Activated CD8-positive, alpha-beta memory T cell treated with anti-CD3 and anti-CD28 coated beads, Interleukin-2, amount 10 ng/mL, durations not matched to agents 7 days and 5 days (primary cell): Measurements from ENCODE around the gene S100A3. TPM values are rescaled to one million over a fixed set of nuclear protein-coding genes. Genes with fewer than 3 reads are reported as not detected.
"Not testable (repeated sequence)": the region's sequence is repeated elsewhere in the genome, so short reads cannot be mapped to it uniquely, and the experiment has no call there.

Experiments
- ATAC-seq: fragments of 150-1000 bp; cut with Tn5 transposase; one replicate; pipeline ENCODE4 v1.10.0; 2021; ENCODE audit warnings: moderate library complexity
- CTCF ChIA-PET: fragments of 350-600 bp; sonication (Branson Sonifier 250); formaldehyde crosslinking; loops from one replicate; lab custom pipeline; 2021; ENCODE audit warnings: antibody characterized with exemption; lab: Charles Lee
- DNase-seq: peaks from one replicate; pipeline ENCODE4 v3.0.0-alpha.2; 2020
- H3K27ac Mint-ChIP-seq: one replicate; pipeline ENCODE4 v1.8.0; 2021; ENCODE audit warnings: mild to moderate bottlenecking, mixed read lengths
- H3K27me3 Mint-ChIP-seq: one replicate; pipeline ENCODE4 v1.8.0; 2021; ENCODE audit warnings: mixed read lengths
- H3K36me3 Mint-ChIP-seq: one replicate; pipeline ENCODE4 v1.8.0; 2021; ENCODE audit warnings: mild to moderate bottlenecking, mixed read lengths
- H3K4me1 Mint-ChIP-seq: one replicate; pipeline ENCODE4 v1.8.0; 2021; ENCODE audit warnings: mixed read lengths
- H3K4me3 Mint-ChIP-seq: one replicate; pipeline ENCODE4 v1.8.0; 2021; ENCODE audit warnings: mild to moderate bottlenecking, moderate library complexity, mixed read lengths
- H3K9me3 Mint-ChIP-seq: one replicate; pipeline ENCODE4 v1.8.0; 2022; ENCODE audit warnings: low read depth, mixed read lengths
- total RNA-seq, 2 experiments: library from RNA; stranded (reverse); gene quantifications; one replicate each; pipeline ENCODE4 v1.2.3, GENCODE V29; 2021

Gene S100A3
- total RNA-seq, 2 experiments from 2014 or later, result not detected

DNA sequence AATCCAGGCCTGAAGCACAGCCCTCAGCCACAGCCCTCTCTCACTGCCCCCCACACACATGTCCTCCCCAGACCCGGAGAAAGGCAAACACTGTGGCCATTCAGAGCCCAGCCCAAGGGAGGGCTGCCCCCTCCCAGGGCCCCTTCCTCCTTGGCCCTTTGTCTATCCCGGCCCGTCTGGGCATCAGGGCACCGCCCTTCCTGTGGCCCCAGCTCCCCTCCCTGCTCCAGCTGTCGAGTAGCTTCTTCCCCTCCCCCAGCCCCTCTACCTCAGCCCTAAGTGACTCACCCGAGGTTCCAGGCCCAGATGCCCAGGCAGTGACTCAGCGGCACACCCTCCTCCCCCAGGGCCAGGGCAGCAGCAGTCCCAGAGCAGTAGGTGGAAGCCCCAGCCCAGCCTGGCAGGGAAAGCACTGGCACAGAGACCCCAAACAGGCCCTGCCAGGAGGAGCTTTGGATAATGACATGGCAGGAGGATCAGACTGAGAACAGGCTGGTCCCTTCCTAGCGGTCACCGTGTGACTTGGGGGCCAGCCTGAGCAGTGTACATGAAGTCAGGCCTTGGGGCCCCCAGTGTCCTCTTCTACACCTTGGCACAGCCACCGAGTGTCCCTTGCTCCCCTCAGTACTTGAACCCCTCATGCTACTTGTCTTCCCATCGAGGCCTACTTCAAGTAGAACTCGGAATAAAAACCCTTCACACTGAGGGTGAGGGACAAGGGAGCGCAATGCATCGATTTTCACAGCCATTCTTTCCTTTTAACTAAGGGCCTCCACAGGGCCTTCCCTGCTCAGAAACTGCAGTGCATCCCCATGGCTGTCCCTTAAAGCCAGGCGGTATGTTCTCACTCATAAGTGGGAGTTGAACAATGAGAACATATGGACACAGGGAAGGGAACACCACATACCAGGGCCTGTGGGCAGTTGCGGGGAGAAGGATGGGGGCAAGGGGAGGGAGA is 17.6 kb upstream of the S100A3 start:
- H3K27me3 Mint-ChIP-seq, result peaks cover 5% of the 10 kb centered on the region
- peak; percentile 93 for DNase-seq
- H3K4me1 Mint-ChIP-seq, result peaks cover 41% of the 10 kb centered on the region
- peak overlapping the region; percentile 17 for H3K4me3 Mint-ChIP-seq
- CTCF ChIA-PET, result interaction anchor here (0.6 to 4.1 kb wide), 14 partner anchors 10 to 72 kb away, joined by 3 to 41 read pairs (median 4); partner anchors contain the start of genes CHTOP, S100A3, S100A4 and S100A5
- no peaks in the 10 kb centered on the region for H3K36me3 Mint-ChIP-seq
- peak; percentile 94 for ATAC-seq
- no peaks in the 10 kb centered on the region for H3K9me3 Mint-ChIP-seq
- H3K27ac Mint-ChIP-seq, result peak overlapping the region; percentile 98

DNA sequence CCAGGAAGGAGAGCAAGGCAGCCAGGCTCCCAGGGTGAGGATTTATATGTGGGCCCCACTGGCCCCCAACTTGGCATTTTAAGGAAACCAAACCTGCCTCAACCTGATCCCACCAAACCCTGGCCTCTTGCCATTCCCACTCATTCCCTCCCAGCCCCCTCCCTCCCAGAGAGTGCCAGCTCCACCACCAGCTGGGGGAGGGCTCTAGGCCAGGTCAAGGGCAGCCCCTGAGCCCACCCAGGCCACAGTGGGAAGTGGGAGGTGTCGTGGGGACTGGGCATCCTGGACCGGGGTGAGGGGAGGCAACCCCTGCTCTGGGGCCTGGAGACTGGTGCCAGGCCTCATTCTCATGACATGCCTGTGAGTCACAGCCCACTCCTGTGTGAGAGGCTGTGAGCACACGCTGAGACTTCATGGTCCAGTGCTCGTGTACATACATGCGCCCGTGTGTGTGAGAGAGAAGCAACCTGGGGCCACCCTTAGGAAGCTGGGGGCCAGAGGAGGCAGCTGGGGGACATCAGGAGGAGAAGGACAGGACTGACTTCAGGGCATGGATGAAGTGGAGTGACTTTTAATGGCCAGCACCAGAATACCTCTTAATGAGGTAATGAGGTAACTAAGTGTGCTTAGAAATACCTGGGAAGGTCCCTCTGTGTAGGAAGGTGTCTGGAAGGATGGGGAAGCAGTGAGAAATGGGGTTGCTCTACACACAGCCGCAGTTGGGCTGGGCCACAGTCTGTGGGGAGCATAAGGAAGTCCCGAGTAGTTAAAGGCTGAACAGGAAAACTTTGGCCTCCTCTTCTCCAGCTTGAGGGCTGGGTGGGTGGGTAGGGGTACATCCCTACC is 16.7 kb upstream of the S100A3 start, which contains the start of gene S100A2:
Gene S100A2 (minus strand): TSS at position 316 of the 846 bp plus-strand sequence. CDS start 1,967 bp downstream, outside the sequence.
- Mint-ChIP-seq H3K36me3 (no peaks in the 10 kb centered on the region), H3K4me1 (peaks cover 38% of the 10 kb centered on the region), H3K4me3 (peak within 1 kb of the TSS; percentile 17), H3K27ac (peak within 1 kb of the TSS; percentile 98), H3K27me3 (peaks cover 5% of the 10 kb centered on the region), H3K9me3 (no peaks in the 10 kb centered on the region)
- ATAC-seq (peak; percentile 31), DNase-seq (peak; percentile 52)
- CTCF ChIA-PET, result interaction anchor here (0.6 to 4.1 kb wide), 15 partner anchors 9 to 71 kb away, joined by 3 to 41 read pairs (median 4); partner anchors contain the start of genes CHTOP, S100A3, S100A4 and S100A5

DNA sequence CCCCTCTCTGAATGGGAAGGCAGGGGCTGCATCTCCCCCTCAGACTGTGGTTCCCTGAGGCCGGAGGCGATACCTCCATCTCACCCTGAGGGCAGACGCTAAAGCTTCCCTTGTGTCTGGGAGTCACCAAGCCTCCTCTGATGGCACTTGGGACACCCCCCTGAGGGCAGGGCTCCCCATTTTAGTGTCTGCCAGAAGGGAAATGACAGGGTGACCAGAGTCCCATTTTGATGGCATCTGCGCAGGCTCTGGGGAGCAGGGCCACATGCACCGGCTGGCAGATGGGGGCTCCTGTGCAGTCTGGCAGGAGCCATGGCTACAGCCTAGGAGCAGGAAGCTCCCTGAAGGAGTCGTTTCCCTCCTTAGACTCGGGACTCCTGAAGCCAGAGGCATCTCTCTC is 14.9 kb upstream of the S100A3 start:
- Mint-ChIP-seq H3K4me3 (no peak overlapping the region), H3K36me3 (no peaks in the 10 kb centered on the region), H3K27me3 (no peaks in the 10 kb centered on the region), H3K4me1 (peaks cover 35% of the 10 kb centered on the region), H3K9me3 (no peaks in the 10 kb centered on the region), H3K27ac (no peak overlapping the region)
- CTCF ChIA-PET, result interaction anchor here (1.3 to 4.1 kb wide), 6 partner anchors 8 to 71 kb away, joined by 4 to 38 read pairs (median 6); partner anchors contain the start of genes CHTOP and S100A4
- DNase-seq (no peak), ATAC-seq (no peak)

DNA sequence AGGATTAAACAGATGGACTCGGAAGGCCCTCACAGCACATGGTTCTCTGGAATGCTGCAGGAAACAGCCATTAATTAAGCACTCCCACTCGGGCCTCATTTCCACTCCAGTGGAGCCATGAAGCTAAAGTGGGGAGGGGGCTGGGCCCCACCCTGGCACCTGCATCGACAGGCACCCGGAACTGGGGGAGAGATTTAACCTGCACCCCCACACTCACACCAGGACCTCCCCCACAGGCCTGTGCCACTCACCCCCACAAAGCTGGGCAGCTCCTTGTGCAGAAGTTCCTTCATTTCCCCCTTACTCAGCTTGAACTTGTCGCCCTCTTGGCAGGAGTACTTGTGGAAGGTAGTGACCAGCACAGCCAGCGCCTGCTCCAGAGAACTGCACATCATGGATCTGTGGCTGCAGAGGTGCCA is 14.4 kb upstream of the S100A3 start:
- no peak for ATAC-seq
- Mint-ChIP-seq H3K27ac (no peak overlapping the region), H3K27me3 (no peaks in the 10 kb centered on the region), H3K9me3 (no peaks in the 10 kb centered on the region), H3K4me1 (peaks cover 31% of the 10 kb centered on the region), H3K4me3 (no peak overlapping the region), H3K36me3 (no peaks in the 10 kb centered on the region)
- no peak for DNase-seq
- CTCF ChIA-PET, result interaction anchor here (1.3 to 4.1 kb wide), 5 partner anchors 9 to 53 kb away, joined by 4 to 38 read pairs (median 7); partner anchors contain the start of gene S100A4

DNA sequence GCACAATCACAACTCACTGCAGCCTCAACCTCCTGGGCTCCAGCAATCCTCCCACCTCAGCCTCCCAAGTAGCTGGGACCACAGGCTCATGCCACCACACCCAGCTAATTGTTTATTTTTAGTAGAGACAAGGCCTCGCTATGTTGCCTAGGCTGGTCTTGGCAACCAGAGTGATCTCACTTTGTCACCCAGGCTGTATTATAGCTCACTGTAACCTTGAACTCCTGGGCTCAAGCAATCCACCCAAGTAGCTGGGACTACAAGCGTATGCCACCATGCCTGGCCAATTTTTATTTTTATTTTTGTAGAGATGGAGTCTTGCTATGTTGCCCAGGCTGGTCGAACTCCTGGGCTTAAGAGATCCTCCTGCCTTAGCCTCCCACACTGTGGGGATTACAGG is 13.0 kb upstream of the S100A3 start:
- H3K27me3 Mint-ChIP-seq, H3K9me3 Mint-ChIP-seq, H3K4me3 Mint-ChIP-seq, H3K27ac Mint-ChIP-seq, DNase-seq, H3K36me3 Mint-ChIP-seq, ATAC-seq: not testable (repeated sequence)
- CTCF ChIA-PET, result interaction anchor here (0.8 to 3.0 kb wide), 5 partner anchors 17 to 53 kb away, joined by 3 to 15 read pairs (median 3); no protein-coding TSS in a partner anchor
- H3K4me1 Mint-ChIP-seq, result peaks cover 17% of the 10 kb centered on the region

DNA sequence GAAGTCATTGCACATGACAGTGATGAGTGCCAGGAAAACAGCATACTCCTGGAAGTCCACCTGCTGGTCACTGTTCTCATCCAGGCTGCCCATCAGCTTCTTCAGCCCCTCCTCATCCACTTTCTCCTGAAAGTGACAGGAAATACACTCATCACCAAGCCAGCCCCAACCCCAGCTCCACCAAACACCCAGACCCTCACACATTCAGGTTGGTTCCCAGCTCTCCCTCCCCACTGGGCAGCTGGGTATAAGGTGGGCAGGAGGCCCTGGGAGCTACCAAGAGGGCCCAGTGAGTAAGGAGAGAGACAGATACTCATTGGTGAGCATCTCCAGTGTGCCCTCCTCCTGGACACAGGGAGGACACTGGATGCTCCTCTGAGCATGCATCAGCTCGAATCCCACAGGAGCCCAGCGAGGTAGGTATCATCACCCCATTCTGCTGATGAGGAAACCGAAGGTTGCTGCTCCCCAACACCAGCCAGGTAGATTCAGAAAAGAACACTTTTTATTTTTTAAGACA is 12.5 kb upstream of the S100A3 start:
- Mint-ChIP-seq H3K36me3 (no peaks in the 10 kb centered on the region), H3K27ac (no peak overlapping the region)
- ATAC-seq, result no peak

DNA sequence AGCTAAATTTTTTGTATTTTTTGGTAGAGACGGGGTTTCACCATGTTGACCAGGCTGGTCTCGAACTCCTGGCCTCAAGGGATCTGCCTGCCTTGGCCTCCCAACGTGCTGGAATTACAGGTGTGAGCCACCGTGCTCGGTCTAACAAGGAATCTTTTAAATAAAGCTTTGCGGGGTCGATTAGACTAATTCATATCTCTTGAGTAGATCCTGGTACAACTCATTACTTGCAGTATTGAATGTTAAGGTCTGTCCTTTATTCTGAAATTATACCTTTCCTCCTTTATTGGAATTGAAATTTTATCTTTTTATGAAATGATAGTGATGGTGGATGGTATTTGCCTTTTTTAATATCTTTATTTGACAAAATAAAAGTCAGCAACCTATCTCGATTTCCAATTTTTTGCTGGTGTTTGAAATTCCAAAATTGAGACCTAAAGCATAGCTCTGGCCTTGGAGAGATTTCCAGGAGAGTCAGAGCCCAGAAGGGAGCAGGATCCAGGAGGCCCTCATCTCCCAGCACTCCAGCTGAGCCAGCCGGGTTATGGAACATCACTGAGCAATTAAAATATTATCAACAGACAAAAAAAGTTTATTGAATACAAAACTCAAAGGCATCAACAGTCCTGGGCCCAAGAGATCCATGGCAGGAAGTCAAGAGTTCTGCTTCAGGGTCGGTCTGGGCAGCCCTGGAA is 11.9 kb upstream of the S100A3 start:
- Mint-ChIP-seq H3K4me3 (no peak overlapping the region), H3K27me3 (no peaks in the 10 kb centered on the region), H3K36me3 (no peaks in the 10 kb centered on the region), H3K27ac (no peak overlapping the region), H3K4me1 (peaks cover 8% of the 10 kb centered on the region), H3K9me3 (no peaks in the 10 kb centered on the region)
- DNase-seq, result no peak
- CTCF ChIA-PET, result interaction anchor here (0.7 to 3.0 kb wide), 5 partner anchors 9 to 28 kb away, joined by 3 to 15 read pairs (median 4); no protein-coding TSS in a partner anchor
- no peak for ATAC-seq

More for the DNA sequence above, 12.5 kb upstream of the S100A3 start:
- H3K27me3 Mint-ChIP-seq, result no peaks in the 10 kb centered on the region
- CTCF ChIA-PET, result interaction anchor here (1.1 to 3.0 kb wide), 3 partner anchors 17 to 50 kb away, joined by 3 to 15 read pairs (median 4); no protein-coding TSS in a partner anchor
- peaks cover 12% of the 10 kb centered on the region for H3K4me1 Mint-ChIP-seq
- no peaks in the 10 kb centered on the region for H3K9me3 Mint-ChIP-seq
- no peak overlapping the region for H3K4me3 Mint-ChIP-seq
- no peak for DNase-seq

DNA sequence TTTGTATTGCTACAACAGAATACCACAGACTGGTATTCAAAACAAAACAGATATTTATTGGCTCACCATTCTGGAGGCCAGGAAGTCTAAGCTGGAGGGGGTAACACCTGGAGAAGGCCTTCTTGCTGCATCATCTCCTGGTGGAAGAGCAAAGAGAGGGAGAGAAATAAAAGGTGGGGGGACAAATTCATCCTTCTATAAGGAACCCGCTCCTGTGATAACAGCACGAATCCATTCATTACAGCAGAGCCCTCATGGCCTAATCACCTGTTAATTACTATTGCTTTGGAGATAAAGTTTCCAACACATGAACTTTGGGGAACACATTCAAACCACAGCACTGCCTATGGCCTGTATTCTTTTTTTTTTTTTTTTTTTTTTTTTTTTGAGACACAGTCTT is 11.2 kb upstream of the S100A3 start:
- Mint-ChIP-seq H3K27ac (no peak overlapping the region), H3K4me3 (no peak overlapping the region), H3K9me3 (no peaks in the 10 kb centered on the region), H3K4me1 (peaks cover under 1% of the 10 kb centered on the region), H3K27me3 (no peaks in the 10 kb centered on the region), H3K36me3 (no peaks in the 10 kb centered on the region)
- CTCF ChIA-PET, result interaction anchor here (0.7 to 3.0 kb wide), 5 partner anchors 9 to 27 kb away, joined by 3 to 15 read pairs (median 5); no protein-coding TSS in a partner anchor
- no peak for DNase-seq
- no peak for ATAC-seq

DNA sequence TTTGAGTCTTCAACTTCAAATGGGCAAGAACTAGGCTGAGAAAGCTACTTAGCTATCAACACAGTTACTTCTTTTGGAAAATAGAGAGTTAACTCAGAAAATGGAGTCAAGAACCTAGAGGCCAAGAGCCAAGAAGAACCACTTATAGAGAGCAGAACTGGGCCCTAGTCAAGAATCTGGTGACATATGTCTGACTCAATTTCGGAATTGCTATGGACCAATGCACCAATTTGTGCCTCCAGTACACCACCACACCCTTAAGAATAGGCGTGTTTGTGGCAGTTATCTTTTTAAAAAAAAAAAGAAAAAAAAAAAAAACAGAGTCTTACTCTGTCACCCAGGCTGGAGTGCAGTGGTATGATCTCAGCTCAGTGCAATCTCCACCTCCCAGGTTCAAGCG is 8.8 kb upstream of the S100A3 start:
- H3K4me1 Mint-ChIP-seq, result peaks cover 3% of the 10 kb centered on the region
- ATAC-seq, result no peak
- H3K36me3 Mint-ChIP-seq, result no peaks in the 10 kb centered on the region
- CTCF ChIA-PET, result interaction anchor here (0.8 to 6.1 kb wide), 5 partner anchors 10 to 47 kb away, joined by 3 to 37 read pairs (median 3); partner anchors contain the start of gene S100A6
- no peaks in the 10 kb centered on the region for H3K9me3 Mint-ChIP-seq
- H3K27ac Mint-ChIP-seq, result no peak overlapping the region
- no peak overlapping the region for H3K4me3 Mint-ChIP-seq
- H3K27me3 Mint-ChIP-seq, result no peaks in the 10 kb centered on the region
- no peak for DNase-seq

DNA sequence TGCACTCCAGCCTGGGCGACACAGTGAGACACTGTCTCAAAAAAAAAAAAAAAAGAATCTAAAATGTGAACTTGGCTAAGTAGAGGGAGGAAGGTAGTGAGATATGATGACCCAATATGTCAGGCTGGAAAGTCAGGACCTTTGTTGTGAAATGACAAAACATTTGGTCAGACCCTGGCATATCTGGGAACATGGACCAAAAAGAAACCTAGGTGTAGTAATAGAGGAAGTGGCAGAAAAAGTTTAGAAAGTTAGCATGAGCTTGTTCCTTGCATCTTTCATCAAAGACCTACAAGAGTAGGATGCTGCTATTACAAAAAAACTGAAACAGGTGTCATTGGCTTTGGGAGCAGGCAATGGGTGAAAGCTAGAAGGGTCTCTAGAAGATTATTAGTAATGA is 7.3 kb upstream of the S100A3 start:
- no peak for ATAC-seq
- H3K27me3 Mint-ChIP-seq, result no peaks in the 10 kb centered on the region
- peaks cover 3% of the 10 kb centered on the region for H3K4me1 Mint-ChIP-seq
- no peak overlapping the region for H3K27ac Mint-ChIP-seq
- H3K9me3 Mint-ChIP-seq, result no peaks in the 10 kb centered on the region
- DNase-seq, result no peak
- no peaks in the 10 kb centered on the region for H3K36me3 Mint-ChIP-seq
- CTCF ChIA-PET, result interaction anchor here (1.4 to 6.1 kb wide), 5 partner anchors 10 to 22 kb away, joined by 3 to 37 read pairs (median 4); partner anchors contain the start of gene S100A6
- no peak overlapping the region for H3K4me3 Mint-ChIP-seq

DNA sequence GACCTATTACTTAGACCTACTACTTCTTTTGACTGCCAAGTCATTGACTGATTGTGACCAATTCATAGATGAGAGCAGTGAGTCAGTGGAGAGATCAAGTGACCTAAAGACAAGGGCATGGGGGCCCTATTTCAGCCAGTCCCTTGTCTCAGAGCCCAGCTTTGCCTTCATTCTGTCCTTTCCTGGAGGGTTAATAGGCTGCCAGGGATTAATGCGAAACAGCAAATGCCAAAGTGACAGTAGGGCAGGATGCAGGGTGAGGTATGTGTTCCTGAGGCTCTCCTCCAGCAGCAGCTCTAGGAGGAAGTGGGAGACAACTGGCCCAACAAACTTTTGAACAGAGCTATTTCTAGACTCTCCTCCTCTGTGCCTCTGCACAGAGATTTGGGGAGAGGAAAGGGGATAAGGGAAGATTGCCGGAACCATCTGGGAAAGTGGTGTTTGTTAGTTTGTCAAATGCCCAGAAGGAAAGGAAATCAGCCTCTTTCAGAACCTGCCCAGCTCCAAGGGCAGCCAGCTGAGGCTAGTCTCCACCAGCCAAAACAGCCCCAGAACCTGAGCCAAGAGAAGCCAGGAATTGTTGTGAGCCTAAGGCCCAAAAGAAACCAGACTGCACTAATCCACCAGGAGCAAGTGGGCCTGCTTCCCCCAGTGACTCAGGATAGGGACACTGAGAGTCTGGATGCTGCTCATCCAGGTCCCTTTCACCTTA is 4.9 kb upstream of the S100A3 start:
- Mint-ChIP-seq H3K4me1 (peaks cover 11% of the 10 kb centered on the region), H3K4me3 (no peak overlapping the region), H3K9me3 (no peaks in the 10 kb centered on the region), H3K27me3 (peaks cover 3% of the 10 kb centered on the region), H3K27ac (no peak overlapping the region), H3K36me3 (no peaks in the 10 kb centered on the region)
- CTCF ChIA-PET, result interaction anchor here (1.1 to 6.1 kb wide), 5 partner anchors 9 to 59 kb away, joined by 3 to 37 read pairs (median 7); partner anchors contain the start of genes S100A4, S100A5 and S100A6
- ATAC-seq (no peak), DNase-seq (no peak)
